Fibroblast of villous mesenchyme (primary cell): ENCODE measurements around the gene AMMECR1. TPM values are rescaled to one million over a fixed set of nuclear protein-coding genes. Genes with fewer than 3 reads are reported as not detected.

ENCODE experiments used
- DNase-seq: peaks from one replicate; pipeline ENCODE4 v3.0.0-alpha.2; 2010; ENCODE audit warnings: low read depth
- H3K4me3 ChIP-seq: 2 replicates; pipeline ENCODE4 v1.5.1; 2011; ENCODE audit warnings: low read depth, mild to moderate bottlenecking, low read length
- total RNA-seq: library from RNA; depleted of rRNA; stranded (reverse); fragments of >200 nt; gene quantifications from 2 replicates; pipeline ENCODE4 v1.2.3, GENCODE V29; 2012
- TF ChIP-seq, protein P1 (sequence below): IDR thresholded peaks from 2 replicates; pipeline ENCODE4 v1.5.1; 2012; ENCODE audit warnings: low read depth, mild to moderate bottlenecking, low read length; ENCODE audit not compliant: insufficient read depth

The AMMECR1 gene
- total RNA-seq, 1 donor, result 21.6 TPM

DNA sequence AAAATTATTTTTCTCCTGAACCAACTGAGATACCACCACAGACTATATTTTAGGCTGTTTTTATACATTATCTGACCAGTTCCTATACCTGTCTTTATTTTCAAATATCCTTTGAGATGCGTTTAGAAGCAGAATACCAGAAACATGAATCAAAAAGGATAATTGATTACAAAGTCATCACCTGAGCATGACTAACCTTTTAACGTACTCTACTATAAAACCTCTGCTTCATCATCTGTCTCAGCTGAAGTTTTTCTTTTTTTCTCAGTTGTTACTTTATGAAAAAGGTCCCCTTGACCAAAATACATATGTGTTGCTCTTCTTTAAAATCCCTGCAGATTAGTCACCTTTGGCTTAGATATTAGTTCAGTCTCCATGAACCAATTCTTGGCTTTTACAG, 109.8 kb downstream of the AMMECR1 start:
- TF ChIP-seq, protein P1, sequence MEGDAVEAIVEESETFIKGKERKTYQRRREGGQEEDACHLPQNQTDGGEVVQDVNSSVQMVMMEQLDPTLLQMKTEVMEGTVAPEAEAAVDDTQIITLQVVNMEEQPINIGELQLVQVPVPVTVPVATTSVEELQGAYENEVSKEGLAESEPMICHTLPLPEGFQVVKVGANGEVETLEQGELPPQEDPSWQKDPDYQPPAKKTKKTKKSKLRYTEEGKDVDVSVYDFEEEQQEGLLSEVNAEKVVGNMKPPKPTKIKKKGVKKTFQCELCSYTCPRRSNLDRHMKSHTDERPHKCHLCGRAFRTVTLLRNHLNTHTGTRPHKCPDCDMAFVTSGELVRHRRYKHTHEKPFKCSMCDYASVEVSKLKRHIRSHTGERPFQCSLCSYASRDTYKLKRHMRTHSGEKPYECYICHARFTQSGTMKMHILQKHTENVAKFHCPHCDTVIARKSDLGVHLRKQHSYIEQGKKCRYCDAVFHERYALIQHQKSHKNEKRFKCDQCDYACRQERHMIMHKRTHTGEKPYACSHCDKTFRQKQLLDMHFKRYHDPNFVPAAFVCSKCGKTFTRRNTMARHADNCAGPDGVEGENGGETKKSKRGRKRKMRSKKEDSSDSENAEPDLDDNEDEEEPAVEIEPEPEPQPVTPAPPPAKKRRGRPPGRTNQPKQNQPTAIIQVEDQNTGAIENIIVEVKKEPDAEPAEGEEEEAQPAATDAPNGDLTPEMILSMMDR, result no peak
- no peak overlapping the region for H3K4me3 ChIP-seq
- DNase-seq, result no peak

DNA sequence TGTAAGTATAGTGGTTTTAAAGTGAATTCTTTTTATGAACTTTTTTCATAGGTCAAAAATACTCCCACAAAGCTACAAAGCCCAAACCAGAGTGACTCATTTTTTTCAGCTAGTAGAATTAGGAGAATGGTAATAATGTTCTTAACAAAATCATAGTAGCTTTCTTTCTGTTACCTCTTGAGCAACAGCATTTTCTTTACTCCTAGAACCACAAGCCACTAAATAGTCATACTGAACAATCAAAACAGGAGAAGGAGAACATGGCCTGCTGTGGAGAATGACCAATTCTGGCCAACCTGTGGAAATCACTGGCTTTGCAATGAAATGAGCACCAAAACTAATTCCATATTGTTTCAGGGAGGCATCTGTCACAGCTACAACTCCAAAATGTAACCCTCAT, 112.9 kb downstream of the AMMECR1 start:
- TF ChIP-seq, protein P1, result no peak
- H3K4me3 ChIP-seq, result no peak overlapping the region
- peak; percentile 71 for DNase-seq

DNA sequence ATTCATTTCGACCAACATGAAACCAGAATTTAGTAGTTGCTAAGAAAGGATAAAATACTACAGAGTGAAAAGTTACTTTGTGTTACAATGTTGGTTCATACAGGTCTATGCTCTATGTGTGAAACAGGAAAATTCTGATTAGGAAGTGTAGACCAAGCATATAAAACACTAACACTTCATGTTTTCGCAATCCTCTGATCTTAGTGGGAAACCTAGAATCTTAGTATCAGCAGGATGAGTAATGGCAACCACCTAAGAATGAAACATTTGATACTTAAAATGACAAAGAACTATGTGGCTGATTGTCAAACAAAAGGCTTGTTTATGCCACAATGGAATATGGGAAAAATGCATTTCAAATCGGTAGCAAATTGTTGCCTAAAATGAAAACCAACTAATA, 116.1 kb downstream of the AMMECR1 start:
- TF ChIP-seq, protein P1, result no peak
- DNase-seq, result peak; percentile 57
- H3K4me3 ChIP-seq, result no peak overlapping the region

DNA sequence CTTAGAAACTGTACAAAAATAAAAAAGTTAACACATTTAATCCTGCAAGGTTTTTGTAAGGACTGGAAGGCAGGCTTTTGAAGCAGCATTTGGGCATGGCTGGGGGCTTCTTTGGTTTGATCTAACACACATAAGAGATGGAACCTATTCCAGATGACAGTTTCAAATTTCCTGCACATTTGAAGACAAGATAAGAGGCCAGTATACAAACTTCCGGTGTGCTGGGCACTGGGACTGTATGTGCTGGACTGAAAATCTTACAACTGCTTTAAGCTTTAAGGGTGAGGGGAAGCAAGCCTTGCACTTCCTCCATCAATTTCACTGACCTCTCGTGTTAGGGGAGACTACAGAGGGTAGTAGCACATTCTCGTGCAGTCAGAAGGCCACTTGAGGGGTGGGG, 122.9 kb downstream of the AMMECR1 start:
- TF ChIP-seq, protein P1, result no peak
- DNase-seq, result no peak
- H3K4me3 ChIP-seq, result no peak overlapping the region

DNA sequence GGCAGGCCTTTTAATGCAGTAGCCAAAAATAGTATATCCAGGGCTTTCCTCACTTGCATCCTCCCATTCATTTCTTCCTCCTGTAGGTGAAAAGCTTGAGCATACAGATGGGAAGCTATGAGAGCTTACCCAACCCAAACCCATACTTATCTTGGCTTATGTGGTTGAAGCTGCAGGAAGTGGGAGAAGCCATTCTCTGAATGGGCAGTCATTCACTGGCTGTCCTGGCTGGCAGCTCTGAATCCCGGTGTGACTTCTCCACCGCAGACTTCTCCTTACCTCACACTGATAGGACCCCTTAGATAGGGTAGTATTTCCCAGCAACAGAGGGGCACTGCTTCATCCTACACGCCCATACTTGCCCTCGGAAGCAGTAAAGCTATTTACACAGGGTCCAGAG, 125.4 kb downstream of the AMMECR1 start:
- no peak for DNase-seq
- TF ChIP-seq, protein P1, result no peak
- H3K4me3 ChIP-seq, result no peak overlapping the region

DNA sequence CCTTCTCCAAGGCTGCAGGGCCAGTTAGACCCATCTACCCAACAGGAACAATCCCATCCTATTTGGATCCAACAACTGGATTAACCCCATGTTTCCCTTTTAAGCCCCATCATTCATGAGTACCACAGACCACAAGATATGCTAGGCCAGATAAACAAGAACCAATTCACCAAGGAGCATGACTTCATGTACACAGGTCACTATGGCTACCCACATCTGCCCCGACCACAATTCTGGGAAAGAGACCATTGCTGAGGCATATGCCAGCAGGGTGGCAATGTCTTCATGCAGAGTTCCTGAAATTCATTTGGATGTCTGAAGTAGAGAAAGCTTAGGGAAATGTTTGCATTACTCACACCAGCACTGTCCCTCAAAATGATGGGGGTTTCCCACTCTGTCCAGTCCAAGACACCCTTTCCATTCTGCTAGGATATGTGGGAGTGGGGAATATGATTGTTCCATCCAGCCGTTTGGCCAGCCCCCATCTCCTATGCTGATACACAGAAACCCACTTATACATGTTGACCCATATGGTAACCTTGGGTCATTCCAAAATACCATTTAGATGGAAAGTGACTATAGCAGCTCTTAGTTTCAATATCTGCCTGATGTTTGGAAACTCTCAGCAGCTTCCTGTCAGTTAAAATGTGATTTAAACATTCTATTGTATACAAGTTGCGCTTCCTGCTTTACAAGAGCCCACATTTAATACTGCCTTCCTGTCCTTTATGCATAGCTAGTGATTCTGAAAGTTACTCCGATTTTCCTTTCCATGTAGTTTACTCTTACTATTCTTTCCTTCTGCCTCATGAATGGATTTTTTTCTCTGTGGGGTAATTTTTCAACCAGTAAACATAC, 129.0 kb downstream of the AMMECR1 start:
- TF ChIP-seq, protein P1, result no peak

More for the DNA sequence above, 129.0 kb downstream of the AMMECR1 start:
- no peak for DNase-seq
- H3K4me3 ChIP-seq, result no peak overlapping the region
